HepG2 (cell line): Measurements from ENCODE around the gene ARHGEF4. TPM values are rescaled to one million over a fixed set of nuclear protein-coding genes. Genes with fewer than 3 reads are reported as not detected.

ENCODE experiments used
- ATAC-seq: fragments of 200-7000 bp; cut with Tn5 transposase; 3 replicates; pipeline ENCODE4 v1.9.1; 2020; ENCODE audit warnings: mild to moderate bottlenecking, moderate library complexity
- BruUV-seq: library from RNA; stranded (reverse); fragments of 400-500 nt; replicated peaks from 2 replicates; lab custom pipeline; 2021; lab: Mats Ljungman, UMichigan
- CTCF ChIA-PET: fragments of 300-600 bp; formaldehyde crosslinking; extraction: SDS; loops from one replicate; lab custom pipeline; 2021; ENCODE audit warnings: low total read pairs, inconsistent platforms, low intra/inter-chr PET ratio; lab: Yijun Ruan, JAX
- POLR2A ChIA-PET: fragments of 350-600 bp; sonication (Branson Sonifier 250); formaldehyde crosslinking; loops from one replicate; lab custom pipeline; 2020; ENCODE audit warnings: antibody characterized with exemption, inconsistent platforms; lab: Yijun Ruan, JAX
- DNase-seq: peaks from one replicate; pipeline ENCODE4 v3.0.0-alpha.2; 2015; ENCODE audit warnings: low spot score
- FAIRE-seq: peaks from 3 replicates; lab custom pipeline; 2011; peaks lifted over from hg19 to GRCh38; lab: Jason Lieb, UNC
- H2AFZ ChIP-seq: one replicate; pipeline ENCODE4 v1.6.1; 2011; ENCODE audit warnings: low read length, inconsistent platforms
- H3K27ac ChIP-seq: fragments of 300-600 bp; 3 replicates; pipeline ENCODE4 v1.8.0; 2011; ENCODE audit warnings: mixed run types, mild to moderate bottlenecking, mixed read lengths, low read length, inconsistent platforms; ENCODE audit not compliant: insufficient read depth; ENCODE audit errors: extremely low read length
- H3K27me3 ChIP-seq, 2 experiments: fragments of 200-600 bp in 1 of 2; 2 replicates in 1 of 2; 3 replicates in 1 of 2; pipeline versions ENCODE4 v1.6.0 to v1.8.0; 2011; ENCODE audit warnings: low read length in 2 of 2, mild to moderate bottlenecking in 2 of 2, moderate library complexity in 2 of 2, inconsistent platforms in 1 of 2; ENCODE audit not compliant: insufficient read depth in 2 of 2, control insufficient read depth in 1 of 2
- H3K36me3 ChIP-seq, 2 experiments: fragments of 200-600 bp in 1 of 2; replicated peaks in 1 of 2; 2 replicates in 1 of 2; 3 replicates in 1 of 2; pipeline versions ENCODE4 v1.5.1 to v1.8.0; 2011; ENCODE audit warnings: low read length in 2 of 2, inconsistent platforms in 1 of 2; ENCODE audit not compliant: insufficient read depth in 2 of 2, control insufficient read depth in 1 of 2
- H3K4me1 ChIP-seq: 2 replicates; pipeline ENCODE4 v1.5.1; 2012; ENCODE audit warnings: low read length, inconsistent platforms; ENCODE audit not compliant: insufficient read depth
- H3K4me2 ChIP-seq: 2 replicates; pipeline ENCODE4 v1.6.0; 2011; ENCODE audit warnings: low read depth, low read length, inconsistent platforms
- H3K4me3 ChIP-seq, 3 experiments: fragments of 200-600 bp in 1 of 3; sonication (generic), shearing (Covaris generic) in 1 of 3; replicated peaks in 1 of 3; 2 replicates each; pipeline ENCODE4 v1.5.1; 2011 to 2016; ENCODE audit warnings: low read length in 3 of 3, inconsistent platforms in 2 of 3, low read depth in 2 of 3, mild to moderate bottlenecking in 2 of 3, control low read depth in 1 of 3, mixed read lengths in 1 of 3; ENCODE audit not compliant: insufficient read depth in 1 of 3
- H3K79me2 ChIP-seq: one replicate; pipeline ENCODE4 v1.6.1; 2011; ENCODE audit warnings: low read length, inconsistent platforms; ENCODE audit not compliant: insufficient read depth
- H3K9ac ChIP-seq: 2 replicates; pipeline ENCODE4 v1.6.0; 2011; ENCODE audit warnings: mild to moderate bottlenecking, low read depth, low read length, inconsistent platforms; ENCODE audit not compliant: insufficient read depth
- H3K9me3 ChIP-seq: 2 replicates; pipeline ENCODE4 v1.5.1; 2012; ENCODE audit warnings: mild to moderate bottlenecking, low read length
- H4K20me1 ChIP-seq: 2 replicates; pipeline ENCODE4 v1.6.0; 2011; ENCODE audit warnings: inconsistent platforms, mild to moderate bottlenecking, low read length, moderate library complexity; ENCODE audit not compliant: insufficient read depth
- GZF1 ChIP-seq: sonication (generic); formaldehyde crosslinking; IDR thresholded peaks from 2 replicates; pipeline ENCODE4 v1.5.1; 2020; ENCODE audit warnings: mild to moderate bottlenecking, missing genetic modification reagents
- MAFK ChIP-seq, 2 experiments: IDR thresholded peaks in 1 of 2; conservative IDR thresholded peaks in 1 of 2; 2 replicates each; pipeline ENCODE4 v1.6.1; 2011; ENCODE audit warnings: improper control_type of control experiment in 2 of 2, low read length in 2 of 2
- MBD4 ChIP-seq: IDR thresholded peaks from 2 replicates; pipeline ENCODE4 v1.6.1; 2012; ENCODE audit warnings: low read length, inconsistent platforms, borderline replicate concordance
- NFIC ChIP-seq: IDR thresholded peaks from 2 replicates; pipeline ENCODE4 v1.6.1; 2012; ENCODE audit warnings: mild to moderate bottlenecking, low read length, inconsistent platforms
- PAWR ChIP-seq: sonication (generic); formaldehyde crosslinking; IDR thresholded peaks from 2 replicates; pipeline ENCODE4 v1.4.0; 2020; ENCODE audit warnings: missing genetic modification reagents, mild to moderate bottlenecking, borderline replicate concordance
- REPIN1 ChIP-seq: sonication (generic); formaldehyde crosslinking; IDR thresholded peaks from 2 replicates; pipeline ENCODE4 v1.8.0; 2022; ENCODE audit warnings: missing genetic modification reagents, low read depth, mild to moderate bottlenecking, borderline replicate concordance
- TSC22D2 ChIP-seq: sonication (generic); formaldehyde crosslinking; IDR thresholded peaks from 2 replicates; pipeline ENCODE4 v1.5.1; 2020; ENCODE audit warnings: missing genetic modification reagents, mild to moderate bottlenecking, borderline replicate concordance
- ZBTB46 ChIP-seq: sonication (generic); formaldehyde crosslinking; IDR thresholded peaks from 2 replicates; pipeline ENCODE4 v1.4.0; 2020; ENCODE audit warnings: mild to moderate bottlenecking, missing genetic modification reagents, borderline replicate concordance
- ZC3H4 ChIP-seq: sonication (generic); formaldehyde crosslinking; IDR thresholded peaks from 2 replicates; pipeline ENCODE4 v1.4.0; 2020; ENCODE audit warnings: missing genetic modification reagents, borderline replicate concordance
- ZNF225 ChIP-seq: sonication (generic); formaldehyde crosslinking; IDR thresholded peaks from 2 replicates; pipeline ENCODE4 v1.4.0; 2020; ENCODE audit warnings: mild to moderate bottlenecking, missing genetic modification reagents
- ZNF660 ChIP-seq: sonication (generic); formaldehyde crosslinking; IDR thresholded peaks from 2 replicates; pipeline ENCODE4 v1.5.1; 2020; ENCODE audit warnings: mild to moderate bottlenecking, low read depth, missing genetic modification reagents, borderline replicate concordance
- ZSCAN20 ChIP-seq: sonication (generic); formaldehyde crosslinking; IDR thresholded peaks from 2 replicates; pipeline ENCODE4 v1.4.0; 2020; ENCODE audit warnings: missing genetic modification reagents, mild to moderate bottlenecking, borderline replicate concordance
- ZSCAN31 ChIP-seq: sonication (generic); formaldehyde crosslinking; IDR thresholded peaks from 2 replicates; pipeline ENCODE4 v1.5.0; 2020; ENCODE audit warnings: low read depth, mild to moderate bottlenecking, missing genetic modification reagents
- WGBS: methylation state at CpG from one replicate; pipeline ENCODE4 v1.1.6; 2017; ENCODE audit warnings: low lambda C conversion rate; 5-methylcytosine and 5-hydroxymethylcytosine counted together
- in situ Hi-C: cut with HindIII; loops from 2 replicates; pipeline ENCODE4 v1.10.0; 2017; ENCODE audit warnings: low pct_unique_long_range_greater_than_20kb; ENCODE audit not compliant: extremely low pct_ligation_motif_present
- intact Hi-C: fragments of 100-400 bp; cut with micrococcal nuclease; formaldehyde crosslinking; loops from one replicate; pipeline ENCODE4 v1.10.0; 2022; ENCODE audit not compliant: unreplicated experiment
- polyA plus RNA-seq, 8 experiments: library from polyadenylated mRNA; depleted of rRNA in 3 of 8; stranded (reverse) in 7 of 8; unstranded in 1 of 8; fragments of >200 nt; fragmentation: Illumina TruSeq in 4 of 8; extraction: Trizol in 4 of 8; gene quantifications; 2 replicates each; pipeline versions ENCODE4 v1.2.1 to v1.2.3, GENCODE V29; 2011 to 2016; ENCODE audit warnings: low read depth in 4 of 8, missing spikeins in 1 of 8, mixed read lengths in 1 of 8; ENCODE audit not compliant: insufficient read depth in 1 of 8
- total RNA-seq, 5 experiments: library from RNA; depleted of rRNA; stranded (reverse); fragments of >200 nt; fragmentation: Illumina TruSeq; extraction: Trizol; gene quantifications; 2 replicates each; pipeline ENCODE4 v1.2.3, GENCODE V29; 2016; ENCODE audit warnings: low read depth in 1 of 5

ARHGEF4 gene
- total and polyA plus RNA-seq, 2 of the 13 experiments (the other 11 are each of a cell fraction or from before 2014, with no cell fraction given): 0.11 to 0.13 TPM

GRCh38 chr2:130845505-130846085, 8.9 kb downstream of the ARHGEF4 start:
- TF ChIP-seq GZF1 (CRISPR knock-in tag): no peak
- 0 out of 4 replicates have a peak, but pooled peaks of 1 of the 2 experiments have one; percentile 14 for TF ChIP-seq MAFK (conservative IDR thresholded peaks at IDR 0.05 in 1 of 2, IDR thresholded peaks at IDR 0.05 in 1 of 2; ENCODE audit: low read length in 2 of 2)
- 0 out of 2 replicates have a peak, but pooled peaks have one; percentile 26 for TF ChIP-seq ZNF225 (CRISPR knock-in tag)
- TF ChIP-seq MBD4: no peak
- no peak overlapping the region for H3K4me3 ChIP-seq
- ChIA-PET POLR2A (no interaction called here), CTCF (no interaction called here)
- H3K27me3 ChIP-seq: peaks cover 13 to 67% of the 10 kb centered on the region in 2 experiments; a peak in 4 of 5 replicates
- ATAC-seq: no peak
- intact Hi-C loops: no loop called here
- no peak overlapping the region for H2AFZ ChIP-seq
- no peak overlapping the region for H3K27ac ChIP-seq
- no peak overlapping the region for H3K9ac ChIP-seq
- BruUV-seq: no TSS peak
- FAIRE-seq: no peak
- no peaks in the 10 kb centered on the region for H3K79me2 ChIP-seq
- H3K4me1 ChIP-seq: no peaks in the 10 kb centered on the region
- no peak overlapping the region for H3K4me2 ChIP-seq
- H3K36me3 ChIP-seq: no peaks in the 10 kb centered on the region
- WGBS: 47% methylated on average over 12 of the region's 13 CpGs
- no peak for DNase-seq
- H3K9me3 ChIP-seq: no peaks in the 10 kb centered on the region
- in situ Hi-C loops: no loop called here
- H4K20me1 ChIP-seq: no peaks in the 10 kb centered on the region

- CTCF ChIA-PET: no interaction called here
- no peak for TF ChIP-seq ZC3H4 (CRISPR knock-in tag)
- no peak for TF ChIP-seq TSC22D2 (CRISPR knock-in tag)
- TF ChIP-seq ZBTB46: no peak
- no peak for TF ChIP-seq ZSCAN31 (CRISPR knock-in tag)
- no peak for TF ChIP-seq PAWR
- no peak for TF ChIP-seq NFIC
- TF ChIP-seq REPIN1: no peak
- no peak for TF ChIP-seq ZNF660
- TF ChIP-seq ZSCAN20: no peak
These were observed 9.5 kb downstream of the ARHGEF4 start for GRCh38 chr2:130846233-130846632.

More at GRCh38 chr2:130846233-130846632, 9.5 kb downstream of the ARHGEF4 start:
- POLR2A ChIA-PET: no interaction called here
- WGBS: 23% methylated on average over 12 of the region's 12 CpGs
- H3K4me1 ChIP-seq: no peaks in the 10 kb centered on the region
- H3K9me3 ChIP-seq: no peaks in the 10 kb centered on the region
- no peak overlapping the region for H2AFZ ChIP-seq
- DNase-seq (no peak), ATAC-seq (no peak), FAIRE-seq (no peak)
- no peaks in the 10 kb centered on the region for H3K79me2 ChIP-seq
- H3K36me3 ChIP-seq: no peaks in the 10 kb centered on the region
- no peak overlapping the region for H3K9ac ChIP-seq
- H3K27ac ChIP-seq: no peak overlapping the region
- peaks cover 13 to 71% of the 10 kb centered on the region in 2 experiments; a peak in 4 of 5 replicates for H3K27me3 ChIP-seq
- no peak overlapping the region for H3K4me3 ChIP-seq
- intact Hi-C loops: no loop called here
- H4K20me1 ChIP-seq: no peaks in the 10 kb centered on the region
- in situ Hi-C loops: no loop called here
- no TSS peak for BruUV-seq
- H3K4me2 ChIP-seq: no peak overlapping the region
